Gastroesophageal sphincter (tissue), 4 donors: ENCODE results near the gene FBXO39. TPM values are rescaled to one million over a fixed set of nuclear protein-coding genes. Genes with fewer than 3 reads are reported as not detected.
A peak's percentile ranks its signal among the peaks of the same experiment; 100 is the strongest.

Experiments used
- ATAC-seq: fragments of 150-250 bp; one replicate; pipeline ENCODE4 v1.9.1; 2016; ENCODE audit warnings: mild to moderate bottlenecking, moderate library complexity
- H3K27ac ChIP-seq, 4 donors: fragments of 200-600 bp; sonication (generic) in 3 of 4; 1 replicate in 3 of 4; 2 replicates in 1 of 4; pipeline ENCODE4 v1.5.1; 2016 to 2019
- H3K27me3 ChIP-seq: fragments of 200-600 bp; sonication (generic); one replicate; pipeline ENCODE4 v1.5.1; 2019
- H3K36me3 ChIP-seq, 2 donors: fragments of 200-600 bp; sonication (generic); one replicate each; pipeline ENCODE4 v1.5.1; 2019; ENCODE audit warnings: control low read depth in 1 of 2
- H3K4me1 ChIP-seq, 3 donors: fragments of 200-600 bp; sonication (generic); 1 replicate in 2 of 3; 2 replicates in 1 of 3; pipeline ENCODE4 v1.5.1; 2016 to 2019; ENCODE audit warnings: control low read depth in 2 of 3
- H3K4me3 ChIP-seq, 2 donors: fragments of 200-600 bp; sonication (generic); one replicate each; pipeline ENCODE4 v1.5.1; 2019; ENCODE audit warnings: mild to moderate bottlenecking in 1 of 2, moderate library complexity in 1 of 2
- H3K9me3 ChIP-seq, 3 donors: fragments of 200-600 bp; sonication (generic); one replicate each; pipeline ENCODE4 v1.5.1; 2017 to 2019; ENCODE audit warnings: control low read depth in 2 of 3
- EP300 ChIP-seq: sonication (generic); formaldehyde crosslinking; IDR thresholded peaks from one replicate; pipeline ENCODE4 v1.6.1; 2017; ENCODE audit warnings: antibody characterized with exemption, mild to moderate bottlenecking
- POLR2A ChIP-seq, 2 donors: fragments of 450-650 bp; IDR thresholded peaks; one replicate each; pipeline ENCODE4 v1.6.1; 2017; ENCODE audit warnings: antibody characterized with exemption in 2 of 2, mild to moderate bottlenecking in 2 of 2, moderate library complexity in 1 of 2
- POLR2AphosphoS5 ChIP-seq: sonication (generic); formaldehyde crosslinking; IDR thresholded peaks from one replicate; pipeline ENCODE4 v1.6.1; 2017; ENCODE audit warnings: antibody characterized with exemption
- WGBS, 2 donors: methylation state at CpG; one replicate each; pipeline ENCODE4 v1.1.5; 2018; ENCODE audit warnings: low coverage in 1 of 2; 5-methylcytosine and 5-hydroxymethylcytosine counted together
- small RNA-seq, 4 donors: library from RNA; depleted of rRNA; stranded (forward); fragments of <200 nt; gene quantifications; one replicate each; pipeline ENCODE3, GENCODE V24; 2016
- total RNA-seq, 4 donors: library from RNA; depleted of rRNA; stranded (reverse); fragments of >200 nt; gene quantifications; one replicate each; pipeline ENCODE4 v1.1.0, GENCODE V29; 2016
- TF ChIP-seq, protein P1 (sequence below), 4 experiments: fragments of 200-600 bp in 2 of 4; fragments of 450-650 bp in 2 of 4; sonication (generic) in 1 of 4; IDR thresholded peaks; one replicate each; pipeline ENCODE4 v1.5.1; 2017 to 2019; ENCODE audit warnings: antibody characterized with exemption in 4 of 4, mild to moderate bottlenecking in 2 of 4, moderate library complexity in 2 of 4

FBXO39 gene
- total RNA-seq, 4 donors from 2014 or later: 2.3 TPM; not detected in 3

DNA sequence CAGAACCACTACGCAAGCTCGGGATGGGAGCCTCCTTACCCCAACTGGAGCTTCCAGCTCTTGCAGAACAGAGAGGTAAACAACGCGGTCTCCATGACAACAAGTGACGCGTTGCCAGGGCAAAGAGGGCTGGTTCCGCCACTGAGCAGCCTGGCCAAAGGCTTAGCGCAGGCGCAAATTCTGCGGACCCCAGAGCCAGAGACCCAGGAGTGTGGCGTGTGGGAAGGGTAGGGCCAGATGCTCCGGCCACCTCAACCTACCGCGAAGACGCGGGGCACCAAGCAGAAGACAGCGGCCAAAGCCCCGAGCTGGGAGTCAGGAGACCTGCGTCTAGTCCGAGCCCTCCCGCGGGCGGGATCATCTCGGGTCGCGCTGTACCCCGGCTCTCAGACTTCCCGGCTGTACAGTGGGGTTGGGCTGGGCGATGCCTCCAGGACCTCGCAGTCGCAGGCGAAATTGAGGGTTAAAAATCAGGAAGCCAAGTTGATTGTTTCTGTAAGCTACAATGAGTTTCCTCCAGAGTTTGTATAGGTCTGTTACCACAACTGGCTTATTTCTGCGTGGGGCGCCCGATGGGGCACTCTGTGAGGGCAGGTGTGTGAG lies 55.7 kb downstream of the FBXO39 start, which contains the start of gene TEKT1:
TEKT1 (minus strand) TSS at position 69 of the 603 bp plus-strand sequence. CDS start 1,353 bp downstream, outside the sequence.
- H3K4me1 ChIP-seq: peaks cover 0 to 11% (median 0%) of the 10 kb centered on the region in 3 donors
- peak; percentile 60 for ATAC-seq
- TF ChIP-seq POLR2AphosphoS5 (no peak), EP300 (no peak), POLR2A (IDR thresholded peaks at IDR 0.05) (no peak)
- TF ChIP-seq, protein P1, sequence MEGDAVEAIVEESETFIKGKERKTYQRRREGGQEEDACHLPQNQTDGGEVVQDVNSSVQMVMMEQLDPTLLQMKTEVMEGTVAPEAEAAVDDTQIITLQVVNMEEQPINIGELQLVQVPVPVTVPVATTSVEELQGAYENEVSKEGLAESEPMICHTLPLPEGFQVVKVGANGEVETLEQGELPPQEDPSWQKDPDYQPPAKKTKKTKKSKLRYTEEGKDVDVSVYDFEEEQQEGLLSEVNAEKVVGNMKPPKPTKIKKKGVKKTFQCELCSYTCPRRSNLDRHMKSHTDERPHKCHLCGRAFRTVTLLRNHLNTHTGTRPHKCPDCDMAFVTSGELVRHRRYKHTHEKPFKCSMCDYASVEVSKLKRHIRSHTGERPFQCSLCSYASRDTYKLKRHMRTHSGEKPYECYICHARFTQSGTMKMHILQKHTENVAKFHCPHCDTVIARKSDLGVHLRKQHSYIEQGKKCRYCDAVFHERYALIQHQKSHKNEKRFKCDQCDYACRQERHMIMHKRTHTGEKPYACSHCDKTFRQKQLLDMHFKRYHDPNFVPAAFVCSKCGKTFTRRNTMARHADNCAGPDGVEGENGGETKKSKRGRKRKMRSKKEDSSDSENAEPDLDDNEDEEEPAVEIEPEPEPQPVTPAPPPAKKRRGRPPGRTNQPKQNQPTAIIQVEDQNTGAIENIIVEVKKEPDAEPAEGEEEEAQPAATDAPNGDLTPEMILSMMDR (IDR thresholded peaks at IDR 0.05): no peak
- 6% methylated on average over 15 of the region's 35 CpGs; no CpG with 5 or more reads in 1 of the 2 donors for WGBS, 2 donors
- H3K36me3 ChIP-seq: no peaks in the 10 kb centered on the region
- no peaks in the 10 kb centered on the region for H3K9me3 ChIP-seq
- H3K4me3 ChIP-seq: peak within 1 kb of the TSS in 1 of 2 donors; percentile 37
- H3K27me3 ChIP-seq: peaks cover 82% of the 10 kb centered on the region
- H3K27ac ChIP-seq: no peak within 1 kb of the TSS

Small RNAs within 50 kb of the gene (small RNA-seq; reads per million reads assigned to genes)
- gene AC004706.2: 0 reads per million in 4 donors

Other genes with a start within 250 kb of the FBXO39 start
- gene PITPNM3, start 219.7 kb upstream of the FBXO39 start, total RNA-seq: 10 to 100 TPM; 23.3 to 87.7 (median 47.8) TPM
- 10 to 100 TPM; 33.9 to 58.8 (median 40.2) TPM for gene KIAA0753, start 135.5 kb upstream of the FBXO39 start, total RNA-seq
- 10 to 100 TPM; 41.2 to 85.8 (median 68.2) TPM for gene TXNDC17, start 135.2 kb upstream of the FBXO39 start, total RNA-seq
- 10 to 100 TPM in 1 of 4 donors, 1 to 10 TPM in 3; 1.9 to 12.0 (median 7.8) TPM for gene MED31, start 124.6 kb upstream of the FBXO39 start, total RNA-seq
- gene C17orf100, start 124.5 kb upstream of the FBXO39 start, total RNA-seq: 1 to 10 TPM in 2 of 4 donors, not detected in 2; 1.4 to 2.1 TPM
- gene SLC13A5, start 62.8 kb upstream of the FBXO39 start, total RNA-seq: under 1 TPM in 1 of 4 donors, not detected in 3; 0.39 TPM
- 10 to 100 TPM; 11.0 to 40.9 (median 19.1) TPM for gene XAF1, start 20.2 kb upstream of the FBXO39 start, total RNA-seq
- gene TEKT1, start 55.5 kb downstream of the FBXO39 start, total RNA-seq: under 1 TPM in 1 of 4 donors, not detected in 3; 0.27 TPM
- gene ALOX12, start 219.8 kb downstream of the FBXO39 start, total RNA-seq: under 1 TPM in 2 of 4 donors, not detected in 2; 0.19 to 0.62 TPM
- 100 to 1,000 TPM; 150 to 211 (median 170) TPM for gene RNASEK, start 236.4 kb downstream of the FBXO39 start, total RNA-seq
- gene BCL6B, start 246.8 kb downstream of the FBXO39 start, total RNA-seq: 1 to 10 TPM in 3 of 4 donors, under 1 TPM in 1; 0.93 to 3.9 (median 3.3) TPM